HG03378 (cell line): ENCODE data around the gene DTX4.

Experiments used
- ATAC-seq: cut with Tn5 transposase; IDR thresholded peaks from one replicate; pipeline ENCODE4 v1.9.1; 2021; ENCODE audit warnings: mild to moderate bottlenecking, moderate library complexity; ENCODE audit not compliant: unreplicated experiment

DTX4 gene

GRCh38 chr11:59172345-59173079 lies 580 bp downstream of the DTX4 start:
- peak; percentile 48 for ATAC-seq

GRCh38 chr11:59173080-59173963 lies 1.4 kb downstream of the DTX4 start:
- no peak for ATAC-seq

- ATAC-seq = no peak
Measured at GRCh38 chr11:59173964-59174663, 2.2 kb downstream of the DTX4 start.

- ATAC-seq = no peak
Measured at GRCh38 chr11:59174664-59175033, 2.7 kb downstream of the DTX4 start.

GRCh38 chr11:59175091-59175501 lies 3.2 kb downstream of the DTX4 start:
- no peak for ATAC-seq

GRCh38 chr11:59176330-59176729 lies 4.4 kb downstream of the DTX4 start:
- no peak for ATAC-seq

GRCh38 chr11:59178402-59178801 lies 6.5 kb downstream of the DTX4 start:
- ATAC-seq = no peak

GRCh38 chr11:59179121-59179520 lies 7.2 kb downstream of the DTX4 start:
- ATAC-seq = no peak

GRCh38 chr11:59180168-59180776 lies 8.3 kb downstream of the DTX4 start:
- ATAC-seq = no peak

- ATAC-seq = no peak
Measured at GRCh38 chr11:59180907-59181306, 9.0 kb downstream of the DTX4 start.

GRCh38 chr11:59181746-59182456 lies 10.0 kb downstream of the DTX4 start:
- no peak for ATAC-seq

- no peak for ATAC-seq
Measured at GRCh38 chr11:59182457-59183151, 10.7 kb downstream of the DTX4 start.

GRCh38 chr11:59183771-59184170 lies 11.8 kb downstream of the DTX4 start:
- ATAC-seq = no peak

GRCh38 chr11:59184691-59185339 lies 12.9 kb downstream of the DTX4 start:
- ATAC-seq = no peak

GRCh38 chr11:59185386-59185945 lies 13.5 kb downstream of the DTX4 start:
- ATAC-seq = no peak

- no peak for ATAC-seq
Measured at GRCh38 chr11:59186130-59186594, 14.2 kb downstream of the DTX4 start.

GRCh38 chr11:59187035-59187434 lies 15.1 kb downstream of the DTX4 start:
- ATAC-seq = no peak

- ATAC-seq = no peak
Measured at GRCh38 chr11:59187587-59187986, 15.7 kb downstream of the DTX4 start.

GRCh38 chr11:59188954-59189353 lies 17.0 kb downstream of the DTX4 start:
- ATAC-seq = no peak
